HEK293T (cell line): ENCODE measurements around the gene DOCK10.

ENCODE experiments used
- CTCF ChIA-PET: fragments of 350-600 bp; formaldehyde crosslinking; extraction: SDS; loops from one replicate; lab custom pipeline; 2021; ENCODE audit warnings: antibody characterized with exemption, inconsistent platforms; lab: Yijun Ruan, JAX
- POLR2A ChIA-PET: fragments of 350-600 bp; formaldehyde crosslinking; extraction: SDS; loops from one replicate; lab custom pipeline; 2020; ENCODE audit warnings: antibody characterized with exemption, inconsistent platforms; lab: Yijun Ruan, JAX
- DNase-seq: peaks from one replicate; pipeline ENCODE4 v3.0.0; 2012; ENCODE audit warnings: mixed read lengths; ENCODE audit errors: extremely low spot score
- ARNT ChIP-seq: fragments of 450-650 bp; IDR thresholded peaks from 2 replicates; pipeline ENCODE4 v1.6.1; 2017; ENCODE audit warnings: mild to moderate bottlenecking
- BHLHE40 ChIP-seq: fragments of 450-650 bp; IDR thresholded peaks from 2 replicates; pipeline ENCODE4 v1.6.1; 2016; ENCODE audit warnings: mild to moderate bottlenecking, moderate library complexity, borderline replicate concordance
- CTBP1 ChIP-seq: fragments of 450-650 bp; IDR thresholded peaks from 2 replicates; pipeline ENCODE4 v1.6.1; 2016; ENCODE audit warnings: borderline replicate concordance
- ELF4 ChIP-seq: fragments of 450-650 bp; IDR thresholded peaks from 2 replicates; pipeline ENCODE4 v1.6.1; 2017; ENCODE audit warnings: antibody characterized with exemption
- FOXA1 ChIP-seq: fragments of 450-650 bp; IDR thresholded peaks from 2 replicates; pipeline ENCODE4 v1.6.1; 2016; ENCODE audit warnings: mild to moderate bottlenecking
- FOXK2 ChIP-seq: fragments of 450-650 bp; IDR thresholded peaks from 2 replicates; pipeline ENCODE4 v1.6.1; 2016; ENCODE audit warnings: mild to moderate bottlenecking
- FOXM1 ChIP-seq: fragments of 450-650 bp; IDR thresholded peaks from 2 replicates; pipeline ENCODE4 v1.6.1; 2017; ENCODE audit warnings: mild to moderate bottlenecking, borderline replicate concordance
- HDGF ChIP-seq: fragments of 450-650 bp; IDR thresholded peaks from 2 replicates; pipeline ENCODE4 v1.6.1; 2017; ENCODE audit warnings: antibody characterized with exemption, borderline replicate concordance
- L3MBTL2 ChIP-seq: fragments of 450-650 bp; conservative IDR thresholded peaks from 2 replicates; pipeline ENCODE4 v1.6.1; 2016; ENCODE audit warnings: mild to moderate bottlenecking
- LEF1 ChIP-seq: fragments of 450-650 bp; IDR thresholded peaks from 2 replicates; pipeline ENCODE4 v1.6.1; 2017; ENCODE audit warnings: mild to moderate bottlenecking, borderline replicate concordance
- NFRKB ChIP-seq: fragments of 450-650 bp; IDR thresholded peaks from 2 replicates; pipeline ENCODE4 v1.6.1; 2016; ENCODE audit warnings: mild to moderate bottlenecking, moderate library complexity
- SP1 ChIP-seq: fragments of 450-650 bp; IDR thresholded peaks from 2 replicates; pipeline ENCODE4 v1.6.1; 2017
- SUZ12 ChIP-seq: fragments of 450-650 bp; IDR thresholded peaks from 2 replicates; pipeline ENCODE4 v1.6.1; 2016; ENCODE audit warnings: mild to moderate bottlenecking
- TARDBP ChIP-seq: fragments of 450-650 bp; IDR thresholded peaks from 2 replicates; pipeline ENCODE4 v1.6.1; 2016
- ZNF384 ChIP-seq: fragments of 450-650 bp; IDR thresholded peaks from 2 replicates; pipeline ENCODE4 v1.6.1; 2016
- TF ChIP-seq, protein P1 (sequence below): fragments of 450-650 bp; IDR thresholded peaks from 2 replicates; pipeline ENCODE4 v1.6.1; 2016

Gene DOCK10

DNA sequence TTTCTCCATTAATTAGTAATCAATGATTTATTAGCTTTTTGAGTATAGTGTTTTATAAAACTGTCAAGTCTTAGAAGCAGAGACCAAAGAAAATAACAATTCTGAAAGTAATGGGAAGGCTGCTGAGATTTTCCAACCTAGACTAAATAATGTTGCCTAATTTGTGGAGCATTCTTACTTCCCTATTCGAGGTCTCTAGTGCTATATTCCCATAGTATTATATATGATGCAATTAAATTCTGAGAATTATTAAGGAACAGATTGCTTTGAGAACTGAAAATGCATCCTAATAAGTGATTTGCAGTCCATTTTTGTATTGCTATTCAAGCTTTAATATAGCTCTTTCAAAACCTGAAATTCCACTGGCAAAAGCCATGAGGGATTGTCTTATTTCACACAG lies 27.7 kb upstream of the DOCK10 start:
- no peak for DNase-seq
- POLR2A ChIA-PET = no interaction called here
- no peak for TF ChIP-seq TARDBP
- TF ChIP-seq CTBP1 = no peak
- no peak for TF ChIP-seq LEF1
- TF ChIP-seq BHLHE40 = no peak
- CTCF ChIA-PET = interaction anchor here (0.7 to 0.8 kb wide), 2 partner anchors 539 to 1554 kb away, joined by 4 to 5 read pairs; no protein-coding TSS in a partner anchor

DNA sequence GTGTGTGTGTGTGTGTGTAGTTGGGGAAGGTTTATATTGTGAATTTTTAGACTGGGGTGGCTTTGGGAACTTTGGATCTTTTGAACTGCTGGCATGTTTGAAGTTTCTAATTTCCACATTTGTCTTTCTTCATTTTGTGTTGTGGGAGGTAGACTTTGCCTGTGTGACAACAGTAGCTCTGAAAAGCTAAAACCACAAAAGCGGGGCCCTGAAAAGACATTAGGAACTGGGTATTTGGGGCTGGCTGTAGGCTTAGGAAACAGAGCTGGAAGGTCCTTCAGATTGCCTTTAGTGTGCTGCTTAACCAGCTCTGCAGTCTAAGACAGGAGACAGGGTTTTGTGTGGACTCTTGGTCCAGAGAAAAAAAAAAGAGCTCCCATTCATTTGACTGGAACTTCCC lies 27.2 kb upstream of the DOCK10 start:
- ChIA-PET CTCF (interaction anchor here (0.7 to 0.8 kb wide), 2 partner anchors 540 to 1554 kb away, joined by 4 to 5 read pairs; no protein-coding TSS in a partner anchor), POLR2A (no interaction called here)
- DNase-seq = no peak
- TF ChIP-seq ZNF384 (no peak), L3MBTL2 (no peak), LEF1 (no peak), FOXA1 (no peak), TARDBP (no peak), ELF4 (no peak), NFRKB (no peak), FOXM1 (no peak), FOXK2 (no peak)
- TF ChIP-seq, protein P1, sequence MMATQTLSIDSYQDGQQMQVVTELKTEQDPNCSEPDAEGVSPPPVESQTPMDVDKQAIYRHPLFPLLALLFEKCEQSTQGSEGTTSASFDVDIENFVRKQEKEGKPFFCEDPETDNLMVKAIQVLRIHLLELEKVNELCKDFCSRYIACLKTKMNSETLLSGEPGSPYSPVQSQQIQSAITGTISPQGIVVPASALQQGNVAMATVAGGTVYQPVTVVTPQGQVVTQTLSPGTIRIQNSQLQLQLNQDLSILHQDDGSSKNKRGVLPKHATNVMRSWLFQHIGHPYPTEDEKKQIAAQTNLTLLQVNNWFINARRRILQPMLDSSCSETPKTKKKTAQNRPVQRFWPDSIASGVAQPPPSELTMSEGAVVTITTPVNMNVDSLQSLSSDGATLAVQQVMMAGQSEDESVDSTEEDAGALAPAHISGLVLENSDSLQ = no peak

DNA sequence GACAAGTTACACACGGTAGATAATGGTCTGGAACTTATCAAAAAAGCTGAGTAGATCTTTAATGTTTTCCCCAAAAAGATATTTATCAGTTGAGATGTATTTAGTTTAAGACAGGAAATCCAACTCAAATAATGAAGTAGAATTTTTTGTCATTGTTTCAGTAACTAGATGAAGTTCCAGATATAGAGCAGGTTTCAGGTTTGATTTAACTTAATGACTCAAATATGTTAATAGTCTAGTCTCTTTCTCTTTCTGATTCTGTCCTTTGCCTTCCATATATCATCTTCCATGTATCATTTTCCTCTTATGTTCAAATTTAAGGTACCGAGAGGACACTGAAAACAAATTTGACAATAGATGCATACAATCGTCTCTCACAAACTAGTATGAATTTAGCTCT lies 23.6 kb upstream of the DOCK10 start:
- ChIA-PET CTCF (no interaction called here), POLR2A (no interaction called here)
- TF ChIP-seq ARNT (no peak), ZNF384 (no peak), ELF4 (no peak), LEF1 (no peak), SP1 (no peak), TARDBP (no peak), L3MBTL2 (no peak), BHLHE40 (no peak), HDGF (no peak), SUZ12 (no peak), FOXM1 (no peak), CTBP1 (no peak), FOXK2 (no peak), NFRKB (no peak), FOXA1 (no peak)
- TF ChIP-seq, protein P1 = no peak
- no peak for DNase-seq

DNA sequence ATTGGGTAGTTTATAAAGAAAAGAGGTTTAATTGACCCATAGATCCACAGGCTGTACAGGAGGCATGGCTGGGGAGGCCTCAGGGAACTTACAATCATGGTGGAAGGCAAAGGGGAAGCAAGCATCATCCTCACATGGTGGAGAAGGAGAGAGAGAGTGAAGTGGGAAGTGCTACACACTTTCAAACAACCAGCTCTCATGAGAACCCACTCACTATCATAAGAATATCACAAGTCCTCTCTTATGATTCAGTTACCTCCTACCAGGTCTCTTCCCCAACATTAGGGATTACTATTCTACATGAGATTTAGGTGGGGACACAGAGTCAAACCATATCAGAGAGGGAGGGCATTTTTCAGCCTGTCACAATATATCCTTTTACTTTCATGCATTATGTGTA lies 22.7 kb upstream of the DOCK10 start:
- ChIA-PET CTCF (no interaction called here), POLR2A (no interaction called here)
- no peak for DNase-seq
- TF ChIP-seq ARNT (no peak), BHLHE40 (no peak), SP1 (no peak), FOXK2 (no peak), ELF4 (no peak)

DNA sequence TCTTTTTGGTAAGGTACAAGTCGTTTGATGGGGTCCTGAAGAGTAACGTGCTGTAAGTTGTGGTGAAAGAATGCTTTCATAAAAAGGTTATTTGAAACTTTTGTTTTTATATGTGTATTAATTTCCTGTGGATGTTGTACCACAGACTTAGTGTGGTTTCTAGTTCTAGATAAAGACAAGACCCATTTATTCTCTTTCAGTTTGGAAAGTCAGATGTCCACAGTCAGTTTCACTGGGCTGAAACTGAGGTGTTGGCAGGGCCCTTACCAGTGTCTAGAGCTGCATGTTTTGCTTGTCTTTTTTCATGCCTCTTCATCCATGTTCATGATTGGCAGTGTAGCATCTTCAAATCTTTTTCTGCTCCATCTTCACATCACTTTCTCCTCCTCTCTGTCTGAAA lies 22.1 kb upstream of the DOCK10 start:
- POLR2A ChIA-PET = no interaction called here

DNA sequence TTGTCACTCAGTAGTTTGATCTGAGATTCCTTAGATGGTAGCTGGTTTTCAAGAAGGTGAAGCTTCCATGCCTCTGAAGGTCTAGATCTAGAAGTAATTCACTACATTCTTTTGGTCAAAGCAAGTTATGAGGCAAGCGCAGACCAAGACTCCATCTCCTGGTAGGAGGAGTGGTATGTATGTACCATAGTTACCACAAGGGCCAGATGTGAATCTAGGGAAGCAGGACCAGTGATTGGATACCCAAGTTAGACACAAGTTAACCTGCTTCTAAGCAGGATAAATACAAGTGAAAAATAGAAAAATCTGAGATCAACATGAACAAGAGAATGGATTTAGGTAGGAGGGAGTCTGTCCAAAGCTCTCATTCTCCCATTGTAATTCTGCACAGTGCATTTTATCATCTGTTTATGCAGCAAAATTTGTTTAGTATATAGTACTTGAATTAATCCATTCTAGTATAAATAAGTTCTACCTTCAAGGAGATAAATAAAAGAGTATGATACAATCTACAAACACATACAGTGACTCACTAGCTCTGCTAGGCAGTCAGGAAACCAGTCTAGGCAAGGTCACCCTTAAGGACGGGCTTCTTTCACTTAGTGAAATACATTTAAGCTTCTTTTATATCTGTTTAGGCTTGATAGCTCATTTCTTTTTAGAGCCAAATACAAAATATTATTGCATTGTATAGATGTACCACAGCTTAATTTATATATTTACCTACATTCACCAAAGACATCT lies 14.2 kb upstream of the DOCK10 start:
- ChIA-PET POLR2A (no interaction called here), CTCF (no interaction called here)
- no peak for TF ChIP-seq TARDBP
- TF ChIP-seq FOXA1 = no peak
- no peak for TF ChIP-seq ZNF384
- no peak for TF ChIP-seq CTBP1
- no peak for TF ChIP-seq FOXM1
- TF ChIP-seq, protein P1 = no peak
- TF ChIP-seq BHLHE40 = no peak
- TF ChIP-seq L3MBTL2 = no peak
- TF ChIP-seq HDGF = no peak
- no peak for TF ChIP-seq NFRKB
- no peak for TF ChIP-seq ARNT
- no peak for TF ChIP-seq ELF4
- no peak for TF ChIP-seq FOXK2
- no peak for DNase-seq

More for the DNA sequence above, 22.1 kb upstream of the DOCK10 start:
- DNase-seq = no peak
- TF ChIP-seq FOXM1 (no peak), L3MBTL2 (no peak), LEF1 (no peak), NFRKB (no peak), ELF4 (no peak), TARDBP (no peak), FOXA1 (no peak), ZNF384 (no peak), ARNT (no peak), SP1 (no peak), SUZ12 (no peak), CTBP1 (no peak), BHLHE40 (no peak)
- TF ChIP-seq, protein P1 = no peak
- CTCF ChIA-PET = no interaction called here
